Smooth muscle cell of the coronary artery (primary cell): ENCODE data around the gene XXYLT1. TPM values are rescaled to one million over a fixed set of nuclear protein-coding genes. Genes with fewer than 3 reads are reported as not detected.

ENCODE experiments used
- total RNA-seq: library from RNA; depleted of rRNA; stranded (reverse); fragments of >200 nt; gene quantifications from 2 replicates; pipeline ENCODE4 v1.2.3, GENCODE V29; 2014; ENCODE audit warnings: low replicate concordance

Gene XXYLT1, protein sequence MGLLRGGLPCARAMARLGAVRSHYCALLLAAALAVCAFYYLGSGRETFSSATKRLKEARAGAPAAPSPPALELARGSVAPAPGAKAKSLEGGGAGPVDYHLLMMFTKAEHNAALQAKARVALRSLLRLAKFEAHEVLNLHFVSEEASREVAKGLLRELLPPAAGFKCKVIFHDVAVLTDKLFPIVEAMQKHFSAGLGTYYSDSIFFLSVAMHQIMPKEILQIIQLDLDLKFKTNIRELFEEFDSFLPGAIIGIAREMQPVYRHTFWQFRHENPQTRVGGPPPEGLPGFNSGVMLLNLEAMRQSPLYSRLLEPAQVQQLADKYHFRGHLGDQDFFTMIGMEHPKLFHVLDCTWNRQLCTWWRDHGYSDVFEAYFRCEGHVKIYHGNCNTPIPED
- 9.8 and 27.7 TPM in 2 replicates for total RNA-seq

GRCh38 chr3:195270817-195271409 is at the start of gene XXYLT1:
TSS of gene XXYLT1 (minus strand) at chr3:195271159. CDS start at chr3:195271058, 101 bp downstream.

Other genes with a start within 250 kb of the XXYLT1 start
- gene ACAP2, start 171.9 kb upstream of the XXYLT1 start, total RNA-seq: 38.4 and 87.8 TPM in 2 replicates